Stimulated activated CD8-positive, alpha-beta memory T cell treated with anti-CD3 and anti-CD28 coated beads, Interleukin-4, amount 100 ng/mL, for 48 hours (primary cell): ENCODE data around the gene EDC3.
"Not testable (repeated sequence)": the region's sequence is repeated elsewhere in the genome, so short reads cannot be mapped to it uniquely, and the experiment has no call there.

Source experiments
- DNase-seq: peaks from one replicate; pipeline ENCODE4 v3.0.0-alpha.2; 2020

EDC3 gene

GRCh38 chr15:74709011-74709410 is 13.2 kb upstream of the EDC3 start:
- no peak for DNase-seq

GRCh38 chr15:74696808-74697207 is 984 bp upstream of the EDC3 start:
- no peak for DNase-seq

GRCh38 chr15:74696398-74696729 is 540 bp upstream of the EDC3 start:
- DNase-seq, result no peak

GRCh38 chr15:74692327-74692726 is 3.5 kb downstream of the EDC3 start:
- DNase-seq, result no peak

GRCh38 chr15:74683758-74684157 is 12.1 kb downstream of the EDC3 start:
- DNase-seq, result no peak

- DNase-seq, result no peak
These were observed 12.9 kb downstream of the EDC3 start for GRCh38 chr15:74682954-74683353.

- no peak for DNase-seq
These were observed 15.4 kb downstream of the EDC3 start for GRCh38 chr15:74680456-74680855.

GRCh38 chr15:74676801-74677200 is 19.0 kb downstream of the EDC3 start:
- no peak for DNase-seq

GRCh38 chr15:74674161-74674560 is 21.7 kb downstream of the EDC3 start:
- DNase-seq, result no peak

- DNase-seq, result no peak
These were observed 26.2 kb downstream of the EDC3 start for GRCh38 chr15:74669627-74670026.

GRCh38 chr15:74667975-74668374 is 27.8 kb downstream of the EDC3 start:
- DNase-seq, result no peak

GRCh38 chr15:74664670-74665069 is 31.2 kb downstream of the EDC3 start:
- no peak for DNase-seq

GRCh38 chr15:74664028-74664616 is 31.7 kb downstream of the EDC3 start:
- no peak for DNase-seq

GRCh38 chr15:74663303-74664027 is 32.4 kb downstream of the EDC3 start:
- no peak for DNase-seq

- no peak for DNase-seq
These were observed 33.6 kb downstream of the EDC3 start for GRCh38 chr15:74662064-74662860.

GRCh38 chr15:74661280-74661679 is 34.5 kb downstream of the EDC3 start:
- DNase-seq, result not testable (repeated sequence)

GRCh38 chr15:74657846-74658245 is 38.0 kb downstream of the EDC3 start:
- no peak for DNase-seq

- no peak for DNase-seq
These were observed 38.8 kb downstream of the EDC3 start for GRCh38 chr15:74656935-74657535.

GRCh38 chr15:74655424-74655823 is 40.4 kb downstream of the EDC3 start:
- DNase-seq, result no peak

- DNase-seq, result no peak
These were observed 42.3 kb downstream of the EDC3 start for GRCh38 chr15:74653426-74654102.

- DNase-seq, result no peak
These were observed 44.5 kb downstream of the EDC3 start for GRCh38 chr15:74651242-74651741.

GRCh38 chr15:74648051-74648842 is 47.6 kb downstream of the EDC3 start:
- DNase-seq, result no peak
